GM12875 (cell line): ENCODE results near the gene CEP78.
A peak's percentile ranks its signal among the peaks of the same experiment; 100 is the strongest.

Source experiments
- H3K4me3 ChIP-seq: one replicate; pipeline ENCODE4 v1.5.1; 2011; ENCODE audit warnings: low read depth, low read length, control low read depth
- CTCF ChIP-seq: IDR thresholded peaks from 2 replicates; pipeline ENCODE4 v1.5.1; 2011; ENCODE audit warnings: low read depth, mild to moderate bottlenecking, control low read depth, inconsistent platforms, low read length, moderate library complexity, borderline replicate concordance; ENCODE audit not compliant: insufficient read depth

The CEP78 gene

GRCh38 chr9:78297672-78297961 is 61.7 kb downstream of the CEP78 start:
- peak overlapping the region; percentile 72 for H3K4me3 ChIP-seq
- no peak for TF ChIP-seq CTCF

- H3K4me3 ChIP-seq: peak overlapping the region; percentile 72
- TF ChIP-seq CTCF: no peak
Observed at GRCh38 chr9:78298046-78298765, 62.3 kb downstream of the CEP78 start.

- no peak for TF ChIP-seq CTCF
- H3K4me3 ChIP-seq: no peak overlapping the region
Observed at GRCh38 chr9:78300209-78300608, 64.3 kb downstream of the CEP78 start.

GRCh38 chr9:78301466-78301865 is 65.6 kb downstream of the CEP78 start:
- TF ChIP-seq CTCF: no peak
- H3K4me3 ChIP-seq: no peak overlapping the region

- no peak overlapping the region for H3K4me3 ChIP-seq
- TF ChIP-seq CTCF: no peak
Observed at GRCh38 chr9:78303377-78304062, 67.6 kb downstream of the CEP78 start.

- H3K4me3 ChIP-seq: no peak overlapping the region
- TF ChIP-seq CTCF: no peak
Observed at GRCh38 chr9:78304357-78304756, 68.5 kb downstream of the CEP78 start.

GRCh38 chr9:78306222-78307076 is 70.6 kb downstream of the CEP78 start:
- no peak for TF ChIP-seq CTCF
- no peak overlapping the region for H3K4me3 ChIP-seq
